Measurements from ENCODE around the gene IL11. TPM values are rescaled to one million over a fixed set of nuclear protein-coding genes. Genes with fewer than 3 reads are reported as not detected.

IL11 gene
- total and polyA plus RNA-seq, 2 of the 13 experiments (the other 11 are each of a cell fraction or from before 2014, with no cell fraction given), result 2.5 to 2.9 TPM

- TF ChIP-seq NONO (IDR thresholded peaks at IDR 0.05) (no peak), NONO (CRISPR knock-in tag; conservative IDR thresholded peaks at IDR 0.05) (no peak), MBD4 (IDR thresholded peaks at IDR 0.05; ENCODE audit: borderline replicate concordance, low read length) (no peak), MEIS2 (CRISPR knock-in tag; IDR thresholded peaks at IDR 0.05) (no peak), RAD21 (CRISPR knock-in tag; IDR thresholded peaks at IDR 0.05) (no peak), HOXA7 (CRISPR knock-in tag; IDR thresholded peaks at IDR 0.05) (no peak), CREB1 (IDR thresholded peaks at IDR 0.05) (no peak), CREB1 (CRISPR knock-in tag; IDR thresholded peaks at IDR 0.05) (no peak), BRCA1 (CRISPR knock-in tag; IDR thresholded peaks at IDR 0.05) (no peak), ZNF607 (CRISPR knock-in tag; IDR thresholded peaks at IDR 0.05; ENCODE audit: borderline replicate concordance) (no peak), RBAK (CRISPR knock-in tag; IDR thresholded peaks at IDR 0.05) (no peak), HNRNPUL1 (IDR thresholded peaks at IDR 0.05; ENCODE audit: low read depth, low read length) (no peak), MEIS1 (CRISPR knock-in tag; IDR thresholded peaks at IDR 0.05; ENCODE audit: borderline replicate concordance) (no peak), NR3C1 (CRISPR knock-in tag; IDR thresholded peaks at IDR 0.05) (no peak), FIP1L1 (IDR thresholded peaks at IDR 0.05; ENCODE audit: borderline replicate concordance, insufficient read depth, low read depth, low read length) (no peak), ZNF674 (CRISPR knock-in tag; IDR thresholded peaks at IDR 0.05; ENCODE audit: low read depth) (no peak), SMAD9 (CRISPR knock-in tag; IDR thresholded peaks at IDR 0.05) (no peak), ZNF510 (CRISPR knock-in tag; IDR thresholded peaks at IDR 0.05; ENCODE audit: low read depth) (no peak), KLF15 (CRISPR knock-in tag; IDR thresholded peaks at IDR 0.05; ENCODE audit: borderline replicate concordance) (no peak), HOXA5 (CRISPR knock-in tag; IDR thresholded peaks at IDR 0.05) (0 out of 2 replicates have a peak, but pooled peaks have one; percentile 33), TCF12 (IDR thresholded peaks at IDR 0.05) (no peak), TCF12 (CRISPR knock-in tag; IDR thresholded peaks at IDR 0.05) (no peak), FOXK1 (CRISPR knock-in tag; IDR thresholded peaks at IDR 0.05; ENCODE audit: borderline replicate concordance, low read depth) (no peak), ELK4 (CRISPR knock-in tag; IDR thresholded peaks at IDR 0.05; ENCODE audit: borderline replicate concordance) (no peak), ZNF138 (CRISPR knock-in tag; IDR thresholded peaks at IDR 0.05; ENCODE audit: low read depth) (no peak), TOPORS (CRISPR knock-in tag; IDR thresholded peaks at IDR 0.05) (no peak), HHEX (CRISPR knock-in tag; IDR thresholded peaks at IDR 0.05) (no peak), TSC22D2 (CRISPR knock-in tag; IDR thresholded peaks at IDR 0.05; ENCODE audit: borderline replicate concordance) (no peak), CEBPZ (IDR thresholded peaks at IDR 0.05; ENCODE audit: low read length) (no peak)
Measured at GRCh38 chr19:55377356-55378131, 7.3 kb upstream of the IL11 start (continued).
